ENCODE results near the gene TMEM203. TPM values are rescaled to one million over a fixed set of nuclear protein-coding genes. Genes with fewer than 3 reads are reported as not detected.

Gene TMEM203
- total and polyA plus RNA-seq, 10 of the 15 experiments (the other 5 are each of a cell fraction or from before 2014, with no cell fraction given) = 7.2 to 68.1 (median 33.8) TPM

DNA sequence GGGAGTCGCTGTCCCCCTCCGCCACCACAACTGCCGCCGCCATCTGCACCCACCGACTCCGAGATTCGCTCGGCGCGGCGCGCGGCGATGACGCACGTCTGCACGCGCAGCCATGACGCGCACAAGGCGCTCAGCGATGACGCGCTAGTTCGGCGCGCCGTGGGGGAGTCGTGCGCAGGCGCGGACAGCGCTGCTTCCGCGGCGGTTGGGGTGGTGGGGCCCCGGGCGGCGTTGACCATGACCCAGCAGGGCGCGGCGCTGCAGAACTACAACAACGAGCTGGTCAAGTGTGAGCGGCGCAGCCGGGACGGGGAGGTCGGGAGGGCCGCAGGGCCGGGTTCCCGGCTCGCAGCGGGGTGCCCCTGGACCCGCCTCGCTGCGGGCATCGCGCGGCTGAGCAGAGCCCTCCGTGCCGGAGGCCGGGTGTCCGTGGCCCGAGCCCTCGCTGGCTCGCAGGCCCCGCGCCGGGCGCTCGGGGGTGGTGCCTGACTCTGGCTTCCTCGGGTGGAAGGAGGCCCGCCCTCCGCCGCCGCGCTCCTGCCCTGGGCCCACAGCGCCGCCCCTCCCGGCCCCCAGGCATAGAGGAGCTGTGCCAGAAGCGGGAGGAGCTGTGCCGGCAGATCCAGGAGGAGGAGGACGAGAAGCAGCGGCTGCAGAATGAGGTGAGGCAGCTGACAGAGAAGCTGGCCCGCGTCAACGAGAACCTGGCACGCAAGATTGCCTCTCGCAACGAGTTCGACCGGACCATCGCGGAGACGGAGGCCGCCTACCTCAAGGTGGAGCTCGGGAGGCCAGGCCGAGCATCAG lies 16.8 kb downstream of the TMEM203 start, which contains the start of the genes ANAPC2 and SSNA1 (continued):
- TF ChIP-seq, protein P1, sequence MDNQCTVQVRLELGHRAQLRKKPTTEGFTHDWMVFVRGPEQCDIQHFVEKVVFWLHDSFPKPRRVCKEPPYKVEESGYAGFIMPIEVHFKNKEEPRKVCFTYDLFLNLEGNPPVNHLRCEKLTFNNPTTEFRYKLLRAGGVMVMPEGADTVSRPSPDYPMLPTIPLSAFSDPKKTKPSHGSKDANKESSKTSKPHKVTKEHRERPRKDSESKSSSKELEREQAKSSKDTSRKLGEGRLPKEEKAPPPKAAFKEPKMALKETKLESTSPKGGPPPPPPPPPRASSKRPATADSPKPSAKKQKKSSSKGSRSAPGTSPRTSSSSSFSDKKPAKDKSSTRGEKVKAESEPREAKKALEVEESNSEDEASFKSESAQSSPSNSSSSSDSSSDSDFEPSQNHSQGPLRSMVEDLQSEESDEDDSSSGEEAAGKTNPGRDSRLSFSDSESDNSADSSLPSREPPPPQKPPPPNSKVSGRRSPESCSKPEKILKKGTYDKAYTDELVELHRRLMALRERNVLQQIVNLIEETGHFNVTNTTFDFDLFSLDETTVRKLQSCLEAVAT (IDR thresholded peaks at IDR 0.05) = no peak
- TF ChIP-seq TAF1 (IDR thresholded peaks at IDR 0.05; ENCODE audit: borderline replicate concordance, low read depth, low read length) (peak; percentile 81), DPF2 (IDR thresholded peaks at IDR 0.05) (peak; percentile 91), BHLHE40 (IDR thresholded peaks at IDR 0.05; ENCODE audit: borderline replicate concordance in 1 of 2, low read depth in 2 of 2, low read length in 1 of 2) (peak; percentile 95 to 98), HDGF (IDR thresholded peaks at IDR 0.05) (peak; percentile 90), TCF12 (IDR thresholded peaks at IDR 0.05; ENCODE audit: low read depth, low read length) (peak; percentile 78; the same call in 1 of the 2 replicates), YY1 (IDR thresholded peaks at IDR 0.05; ENCODE audit: low read depth, low read length) (peak; percentile 95), IKZF1 (conservative IDR thresholded peaks at IDR 0.05) (peak; percentile 98), GABPA (IDR thresholded peaks at IDR 0.05; ENCODE audit: low read depth) (no peak), MTA2 (IDR thresholded peaks at IDR 0.05; ENCODE audit: low read depth) (no peak), EZH2 (IDR thresholded peaks at IDR 0.05; ENCODE audit: borderline replicate concordance, control insufficient read depth, low read depth, low read length) (no peak), SMAD1 (IDR thresholded peaks at IDR 0.05; ENCODE audit: low read depth, partially characterized antibody) (no peak)
- TF ChIP-seq, protein P2, sequence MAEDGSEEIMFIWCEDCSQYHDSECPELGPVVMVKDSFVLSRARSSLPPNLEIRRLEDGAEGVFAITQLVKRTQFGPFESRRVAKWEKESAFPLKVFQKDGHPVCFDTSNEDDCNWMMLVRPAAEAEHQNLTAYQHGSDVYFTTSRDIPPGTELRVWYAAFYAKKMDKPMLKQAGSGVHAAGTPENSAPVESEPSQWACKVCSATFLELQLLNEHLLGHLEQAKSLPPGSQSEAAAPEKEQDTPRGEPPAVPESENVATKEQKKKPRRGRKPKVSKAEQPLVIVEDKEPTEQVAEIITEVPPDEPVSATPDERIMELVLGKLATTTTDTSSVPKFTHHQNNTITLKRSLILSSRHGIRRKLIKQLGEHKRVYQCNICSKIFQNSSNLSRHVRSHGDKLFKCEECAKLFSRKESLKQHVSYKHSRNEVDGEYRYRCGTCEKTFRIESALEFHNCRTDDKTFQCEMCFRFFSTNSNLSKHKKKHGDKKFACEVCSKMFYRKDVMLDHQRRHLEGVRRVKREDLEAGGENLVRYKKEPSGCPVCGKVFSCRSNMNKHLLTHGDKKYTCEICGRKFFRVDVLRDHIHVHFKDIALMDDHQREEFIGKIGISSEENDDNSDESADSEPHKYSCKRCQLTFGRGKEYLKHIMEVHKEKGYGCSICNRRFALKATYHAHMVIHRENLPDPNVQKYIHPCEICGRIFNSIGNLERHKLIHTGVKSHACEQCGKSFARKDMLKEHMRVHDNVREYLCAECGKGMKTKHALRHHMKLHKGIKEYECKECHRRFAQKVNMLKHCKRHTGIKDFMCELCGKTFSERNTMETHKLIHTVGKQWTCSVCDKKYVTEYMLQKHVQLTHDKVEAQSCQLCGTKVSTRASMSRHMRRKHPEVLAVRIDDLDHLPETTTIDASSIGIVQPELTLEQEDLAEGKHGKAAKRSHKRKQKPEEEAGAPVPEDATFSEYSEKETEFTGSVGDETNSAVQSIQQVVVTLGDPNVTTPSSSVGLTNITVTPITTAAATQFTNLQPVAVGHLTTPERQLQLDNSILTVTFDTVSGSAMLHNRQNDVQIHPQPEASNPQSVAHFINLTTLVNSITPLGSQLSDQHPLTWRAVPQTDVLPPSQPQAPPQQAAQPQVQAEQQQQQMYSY (CRISPR knock-in tag; IDR thresholded peaks at IDR 0.05) = no peak
- TF ChIP-seq, protein P3, sequence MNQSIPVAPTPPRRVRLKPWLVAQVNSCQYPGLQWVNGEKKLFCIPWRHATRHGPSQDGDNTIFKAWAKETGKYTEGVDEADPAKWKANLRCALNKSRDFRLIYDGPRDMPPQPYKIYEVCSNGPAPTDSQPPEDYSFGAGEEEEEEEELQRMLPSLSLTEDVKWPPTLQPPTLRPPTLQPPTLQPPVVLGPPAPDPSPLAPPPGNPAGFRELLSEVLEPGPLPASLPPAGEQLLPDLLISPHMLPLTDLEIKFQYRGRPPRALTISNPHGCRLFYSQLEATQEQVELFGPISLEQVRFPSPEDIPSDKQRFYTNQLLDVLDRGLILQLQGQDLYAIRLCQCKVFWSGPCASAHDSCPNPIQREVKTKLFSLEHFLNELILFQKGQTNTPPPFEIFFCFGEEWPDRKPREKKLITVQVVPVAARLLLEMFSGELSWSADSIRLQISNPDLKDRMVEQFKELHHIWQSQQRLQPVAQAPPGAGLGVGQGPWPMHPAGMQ (IDR thresholded peaks at IDR 0.05; ENCODE audit: borderline replicate concordance) = no peak
- TF ChIP-seq, protein P4, sequence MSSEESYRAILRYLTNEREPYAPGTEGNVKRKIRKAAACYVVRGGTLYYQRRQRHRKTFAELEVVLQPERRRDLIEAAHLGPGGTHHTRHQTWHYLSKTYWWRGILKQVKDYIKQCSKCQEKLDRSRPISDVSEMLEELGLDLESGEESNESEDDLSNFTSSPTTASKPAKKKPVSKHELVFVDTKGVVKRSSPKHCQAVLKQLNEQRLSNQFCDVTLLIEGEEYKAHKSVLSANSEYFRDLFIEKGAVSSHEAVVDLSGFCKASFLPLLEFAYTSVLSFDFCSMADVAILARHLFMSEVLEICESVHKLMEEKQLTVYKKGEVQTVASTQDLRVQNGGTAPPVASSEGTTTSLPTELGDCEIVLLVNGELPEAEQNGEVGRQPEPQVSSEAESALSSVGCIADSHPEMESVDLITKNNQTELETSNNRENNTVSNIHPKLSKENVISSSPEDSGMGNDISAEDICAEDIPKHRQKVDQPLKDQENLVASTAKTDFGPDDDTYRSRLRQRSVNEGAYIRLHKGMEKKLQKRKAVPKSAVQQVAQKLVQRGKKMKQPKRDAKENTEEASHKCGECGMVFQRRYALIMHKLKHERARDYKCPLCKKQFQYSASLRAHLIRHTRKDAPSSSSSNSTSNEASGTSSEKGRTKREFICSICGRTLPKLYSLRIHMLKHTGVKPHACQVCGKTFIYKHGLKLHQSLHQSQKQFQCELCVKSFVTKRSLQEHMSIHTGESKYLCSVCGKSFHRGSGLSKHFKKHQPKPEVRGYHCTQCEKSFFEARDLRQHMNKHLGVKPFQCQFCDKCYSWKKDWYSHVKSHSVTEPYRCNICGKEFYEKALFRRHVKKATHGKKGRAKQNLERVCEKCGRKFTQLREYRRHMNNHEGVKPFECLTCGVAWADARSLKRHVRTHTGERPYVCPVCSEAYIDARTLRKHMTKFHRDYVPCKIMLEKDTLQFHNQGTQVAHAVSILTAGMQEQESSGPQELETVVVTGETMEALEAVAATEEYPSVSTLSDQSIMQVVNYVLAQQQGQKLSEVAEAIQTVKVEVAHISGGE (CRISPR knock-in tag; IDR thresholded peaks at IDR 0.05) = no peak
- TF ChIP-seq, protein P5, sequence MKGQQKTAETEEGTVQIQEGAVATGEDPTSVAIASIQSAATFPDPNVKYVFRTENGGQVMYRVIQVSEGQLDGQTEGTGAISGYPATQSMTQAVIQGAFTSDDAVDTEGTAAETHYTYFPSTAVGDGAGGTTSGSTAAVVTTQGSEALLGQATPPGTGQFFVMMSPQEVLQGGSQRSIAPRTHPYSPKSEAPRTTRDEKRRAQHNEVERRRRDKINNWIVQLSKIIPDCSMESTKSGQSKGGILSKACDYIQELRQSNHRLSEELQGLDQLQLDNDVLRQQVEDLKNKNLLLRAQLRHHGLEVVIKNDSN (IDR thresholded peaks at IDR 0.05; ENCODE audit: borderline replicate concordance, extremely low read length, insufficient read depth, low read depth, low read length) = peak; percentile 57

Measured in GM12878 (cell line).